IPS-NIHi7 (cell line): ENCODE results near the gene HYAL2.

Experiments
- DNase-seq: peaks from one replicate; pipeline ENCODE4 v3.0.0; 2012; ENCODE audit warnings: mixed read lengths; ENCODE audit errors: extremely low spot score

The HYAL2 gene

GRCh38 chr3:50350527-50351322, 28.2 kb upstream of the HYAL2 start, which contains the start of the genes CYB561D2 and NPRL2:
Gene CYB561D2, plus strand, starts transcription at chr3:50350862. Its CDS starts 572 bp downstream, at chr3:50351434.
Gene NPRL2, minus strand, starts transcription at chr3:50350775. Its CDS starts 123 bp downstream, at chr3:50350652.
- DNase-seq: peak; percentile 93

GRCh38 chr3:50350213-50350526, 27.6 kb upstream of the HYAL2 start:
- DNase-seq: no peak

GRCh38 chr3:50347187-50347813, 24.8 kb upstream of the HYAL2 start:
- peak; percentile 56 for DNase-seq

GRCh38 chr3:50345586-50346234, 23.2 kb upstream of the HYAL2 start, which contains the start of gene ZMYND10:
Gene ZMYND10, minus strand, starts transcription at chr3:50345732. Its CDS starts 153 bp downstream, at chr3:50345579.
- DNase-seq: peak; percentile 93

- DNase-seq: no peak
These were observed 22.5 kb upstream of the HYAL2 start for GRCh38 chr3:50345008-50345407.

GRCh38 chr3:50342813-50343633, 20.5 kb upstream of the HYAL2 start:
- peak; percentile 57 for DNase-seq

- DNase-seq: no peak
These were observed 19.6 kb upstream of the HYAL2 start for GRCh38 chr3:50341996-50342650.

- DNase-seq: no peak
These were observed 19.0 kb upstream of the HYAL2 start for GRCh38 chr3:50341537-50341936.

GRCh38 chr3:50340448-50341329, 18.1 kb upstream of the HYAL2 start, which contains the start of gene RASSF1:
Gene RASSF1, minus strand, starts transcription at chr3:50340836. Its CDS starts 31 bp downstream, at chr3:50340805.
- peak; percentile 38 for DNase-seq

GRCh38 chr3:50340147-50340447, 17.6 kb upstream of the HYAL2 start:
- DNase-seq: no peak

GRCh38 chr3:50339485-50340146, 17.1 kb upstream of the HYAL2 start:
- DNase-seq: no peak

GRCh38 chr3:50338965-50339364, 16.4 kb upstream of the HYAL2 start:
- no peak for DNase-seq

GRCh38 chr3:50337175-50337861, 14.8 kb upstream of the HYAL2 start:
- peak; percentile 99 for DNase-seq

- DNase-seq: peak; percentile 58
These were observed 14.1 kb upstream of the HYAL2 start for GRCh38 chr3:50336452-50337174.

- no peak for DNase-seq
These were observed 12.0 kb upstream of the HYAL2 start for GRCh38 chr3:50334339-50335075.

GRCh38 chr3:50333744-50334328, 11.3 kb upstream of the HYAL2 start:
- DNase-seq: no peak

GRCh38 chr3:50331364-50331907, 8.9 kb upstream of the HYAL2 start:
- no peak for DNase-seq
